ENCODE measurements around the gene MACROD2.

- TF ChIP-seq POLR2AphosphoS5 (IDR thresholded peaks at IDR 0.05; ENCODE audit: low read depth, low read length): no peak
- TF ChIP-seq POLR2A (IDR thresholded peaks at IDR 0.05; ENCODE audit: low read depth, low read length): no peak
- TF ChIP-seq TAF1 (IDR thresholded peaks at IDR 0.05; ENCODE audit: low read depth, low read length): no peak
- TF ChIP-seq PAX5 (IDR thresholded peaks at IDR 0.05; ENCODE audit: insufficient read depth, low read length, severe bottlenecking): no peak
- no peak for TF ChIP-seq SPI1 (IDR thresholded peaks at IDR 0.05; ENCODE audit: low read depth, low read length)
Observed at GRCh38 chr20:14597206-14597715, 601.9 kb downstream of the MACROD2 start.
